ENCODE measurements around the gene RAB37.

The RAB37 gene

DNA sequence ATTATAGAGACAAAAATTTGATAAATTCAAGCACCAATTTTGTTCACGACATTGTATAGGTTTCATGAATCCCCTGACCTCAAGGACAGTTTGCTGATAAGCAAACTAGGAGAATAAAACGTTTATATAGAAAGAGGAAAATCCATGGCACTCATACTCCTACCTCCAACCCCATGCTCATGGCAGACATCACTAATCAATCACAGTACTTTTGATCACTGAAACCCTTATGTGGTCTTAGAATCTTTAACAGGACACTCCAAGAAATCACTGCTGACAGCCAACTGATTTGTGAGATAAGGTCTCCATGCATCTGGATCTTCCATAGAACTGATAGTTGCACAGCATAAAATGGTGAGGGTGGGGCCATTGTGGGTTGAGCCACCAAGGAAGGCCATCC lies 6.7 kb downstream of the RAB37 start:
- no peak for DNase-seq
- Histone ChIP-seq H3K4me3 (ENCODE audit: low read depth, low read length) (no peak overlapping the region), H3K27ac (no peak overlapping the region), H3K27me3 (replicated peaks) (no peaks in the 10 kb centered on the region), H3K36me3 (replicated peaks) (no peaks in the 10 kb centered on the region)
- in situ Hi-C loops (cut with HindIII; ENCODE audit: low pct_ligation_motif_present, low sequenced_read_pairs), result no loop called here
- no peak for TF ChIP-seq CTCF (IDR thresholded peaks at IDR 0.05; ENCODE audit: low read depth, low read length, missing control alignments)

DNA sequence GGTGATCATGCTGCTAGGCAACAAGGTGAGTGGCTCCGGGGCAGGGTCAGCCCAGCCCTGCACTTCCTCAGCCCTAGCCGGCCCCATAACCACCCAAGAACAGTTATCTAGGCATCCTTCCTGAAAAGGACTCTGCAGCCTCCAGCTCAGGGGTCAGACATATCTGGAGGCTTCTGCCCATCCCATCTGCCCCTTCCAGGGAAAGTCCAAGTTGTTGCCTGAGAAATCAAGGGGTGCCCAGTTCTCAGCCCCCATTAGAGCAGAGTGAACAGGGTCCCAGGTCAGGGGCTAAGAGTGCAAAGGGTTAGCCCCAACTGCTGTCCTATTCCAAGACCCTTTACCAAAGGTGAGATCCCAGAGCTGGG lies 7.3 kb downstream of the RAB37 start:
- Histone ChIP-seq H3K27me3 (replicated peaks) (no peaks in the 10 kb centered on the region), H3K36me3 (replicated peaks) (no peaks in the 10 kb centered on the region), H3K4me3 (ENCODE audit: low read depth, low read length) (no peak overlapping the region), H3K27ac (no peak overlapping the region)
- DNase-seq, result no peak
- TF ChIP-seq CTCF (IDR thresholded peaks at IDR 0.05; ENCODE audit: low read depth, low read length, missing control alignments), result no peak
- in situ Hi-C loops (cut with HindIII; ENCODE audit: low pct_ligation_motif_present, low sequenced_read_pairs), result no loop called here

GRCh38 chr17:74744714-74745547 lies 7.9 kb downstream of the RAB37 start:
- H3K4me3 ChIP-seq (ENCODE audit: low read depth, low read length), result no peak overlapping the region
- in situ Hi-C loops (cut with HindIII; ENCODE audit: low pct_ligation_motif_present, low sequenced_read_pairs), result no loop called here
- peak; percentile 66 for DNase-seq
- no peaks in the 10 kb centered on the region for H3K36me3 ChIP-seq (replicated peaks)
- no peaks in the 10 kb centered on the region for H3K27me3 ChIP-seq (replicated peaks)
- H3K27ac ChIP-seq, result no peak overlapping the region
- peak; percentile 100 for TF ChIP-seq CTCF (IDR thresholded peaks at IDR 0.05; ENCODE audit: low read depth, low read length, missing control alignments)

DNA sequence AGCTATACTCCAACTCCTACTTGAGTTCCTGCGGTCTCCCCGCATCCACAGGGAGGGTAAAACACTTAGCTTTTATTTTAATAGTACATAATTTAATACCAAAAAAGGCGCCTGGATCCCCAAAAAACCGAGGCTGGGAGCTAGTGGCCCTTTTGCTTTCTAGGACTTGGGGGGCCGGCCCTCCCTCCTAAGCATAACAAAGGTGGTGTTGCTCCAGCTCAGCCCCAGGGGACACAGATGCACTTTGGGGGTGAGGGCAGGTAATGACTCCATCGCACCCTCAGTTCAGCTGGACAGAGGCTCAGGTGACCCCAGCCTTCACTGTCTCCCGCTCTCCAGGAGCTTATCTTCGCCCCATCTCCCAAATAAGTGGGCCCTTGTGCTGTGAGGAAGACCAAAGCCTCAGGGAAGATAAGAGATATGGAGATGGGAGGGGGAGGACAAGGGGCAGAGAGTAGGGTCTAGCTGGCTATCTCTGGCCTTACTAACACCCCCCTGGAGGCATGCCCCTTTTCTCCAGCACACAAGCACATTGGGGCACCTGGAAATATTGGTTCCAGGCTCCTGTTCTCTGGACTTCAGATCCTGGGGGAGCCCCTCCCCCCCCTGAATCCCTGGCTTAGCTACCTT lies 8.6 kb downstream of the RAB37 start:
- no peak for DNase-seq
- in situ Hi-C loops (cut with HindIII; ENCODE audit: low pct_ligation_motif_present, low sequenced_read_pairs), result no loop called here
- no peaks in the 10 kb centered on the region for H3K36me3 ChIP-seq (replicated peaks)
- no peak for TF ChIP-seq CTCF (IDR thresholded peaks at IDR 0.05; ENCODE audit: low read depth, low read length, missing control alignments)
- H3K27ac ChIP-seq, result no peak overlapping the region
- no peaks in the 10 kb centered on the region for H3K27me3 ChIP-seq (replicated peaks)
- no peak overlapping the region for H3K4me3 ChIP-seq (ENCODE audit: low read depth, low read length)

GRCh38 chr17:74746376-74746775 lies 9.3 kb downstream of the RAB37 start:
- H3K27ac ChIP-seq, result no peak overlapping the region
- in situ Hi-C loops (cut with HindIII; ENCODE audit: low pct_ligation_motif_present, low sequenced_read_pairs), result no loop called here
- no peaks in the 10 kb centered on the region for H3K36me3 ChIP-seq (replicated peaks)
- DNase-seq, result no peak
- H3K27me3 ChIP-seq (replicated peaks), result no peaks in the 10 kb centered on the region
- H3K4me3 ChIP-seq (ENCODE audit: low read depth, low read length), result no peak overlapping the region
- TF ChIP-seq CTCF (IDR thresholded peaks at IDR 0.05; ENCODE audit: low read depth, low read length, missing control alignments), result no peak
